HepG2 (cell line): ENCODE results near the gene EDEM1. TPM values are rescaled to one million over a fixed set of nuclear protein-coding genes. Genes with fewer than 3 reads are reported as not detected.

Experiments
- ATAC-seq: fragments of 200-7000 bp; cut with Tn5 transposase; 3 replicates; pipeline ENCODE4 v1.9.1; 2020; ENCODE audit warnings: mild to moderate bottlenecking, moderate library complexity
- BruUV-seq: library from RNA; stranded (reverse); fragments of 400-500 nt; replicated peaks from 2 replicates; lab custom pipeline; 2021; lab: Mats Ljungman, UMichigan
- CTCF ChIA-PET: fragments of 300-600 bp; formaldehyde crosslinking; extraction: SDS; loops from one replicate; lab custom pipeline; 2021; ENCODE audit warnings: low total read pairs, inconsistent platforms, low intra/inter-chr PET ratio; lab: Yijun Ruan, JAX
- POLR2A ChIA-PET: fragments of 350-600 bp; sonication (Branson Sonifier 250); formaldehyde crosslinking; loops from one replicate; lab custom pipeline; 2020; ENCODE audit warnings: antibody characterized with exemption, inconsistent platforms; lab: Yijun Ruan, JAX
- DNase-seq: peaks from one replicate; pipeline ENCODE4 v3.0.0-alpha.2; 2015; ENCODE audit warnings: low spot score
- FAIRE-seq: peaks from 3 replicates; lab custom pipeline; 2011; peaks lifted over from hg19 to GRCh38; lab: Jason Lieb, UNC
- H2AFZ ChIP-seq: one replicate; pipeline ENCODE4 v1.6.1; 2011; ENCODE audit warnings: low read length, inconsistent platforms
- H3K27ac ChIP-seq: fragments of 300-600 bp; 3 replicates; pipeline ENCODE4 v1.8.0; 2011; ENCODE audit warnings: mixed run types, mild to moderate bottlenecking, mixed read lengths, low read length, inconsistent platforms; ENCODE audit not compliant: insufficient read depth; ENCODE audit errors: extremely low read length
- H3K27me3 ChIP-seq, 2 experiments: fragments of 200-600 bp in 1 of 2; 2 replicates in 1 of 2; 3 replicates in 1 of 2; pipeline versions ENCODE4 v1.6.0 to v1.8.0; 2011; ENCODE audit warnings: low read length in 2 of 2, mild to moderate bottlenecking in 2 of 2, moderate library complexity in 2 of 2, inconsistent platforms in 1 of 2; ENCODE audit not compliant: insufficient read depth in 2 of 2, control insufficient read depth in 1 of 2
- H3K36me3 ChIP-seq, 2 experiments: fragments of 200-600 bp in 1 of 2; replicated peaks in 1 of 2; 2 replicates in 1 of 2; 3 replicates in 1 of 2; pipeline versions ENCODE4 v1.5.1 to v1.8.0; 2011; ENCODE audit warnings: low read length in 2 of 2, inconsistent platforms in 1 of 2; ENCODE audit not compliant: insufficient read depth in 2 of 2, control insufficient read depth in 1 of 2
- H3K4me1 ChIP-seq: 2 replicates; pipeline ENCODE4 v1.5.1; 2012; ENCODE audit warnings: low read length, inconsistent platforms; ENCODE audit not compliant: insufficient read depth
- H3K4me2 ChIP-seq: 2 replicates; pipeline ENCODE4 v1.6.0; 2011; ENCODE audit warnings: low read depth, low read length, inconsistent platforms
- H3K4me3 ChIP-seq, 3 experiments: fragments of 200-600 bp in 1 of 3; sonication (generic), shearing (Covaris generic) in 1 of 3; replicated peaks in 1 of 3; 2 replicates each; pipeline ENCODE4 v1.5.1; 2011 to 2016; ENCODE audit warnings: low read length in 3 of 3, inconsistent platforms in 2 of 3, low read depth in 2 of 3, mild to moderate bottlenecking in 2 of 3, control low read depth in 1 of 3, mixed read lengths in 1 of 3; ENCODE audit not compliant: insufficient read depth in 1 of 3
- H3K79me2 ChIP-seq: one replicate; pipeline ENCODE4 v1.6.1; 2011; ENCODE audit warnings: low read length, inconsistent platforms; ENCODE audit not compliant: insufficient read depth
- H3K9ac ChIP-seq: 2 replicates; pipeline ENCODE4 v1.6.0; 2011; ENCODE audit warnings: mild to moderate bottlenecking, low read depth, low read length, inconsistent platforms; ENCODE audit not compliant: insufficient read depth
- H3K9me3 ChIP-seq: 2 replicates; pipeline ENCODE4 v1.5.1; 2012; ENCODE audit warnings: mild to moderate bottlenecking, low read length
- H4K20me1 ChIP-seq: 2 replicates; pipeline ENCODE4 v1.6.0; 2011; ENCODE audit warnings: inconsistent platforms, mild to moderate bottlenecking, low read length, moderate library complexity; ENCODE audit not compliant: insufficient read depth
- MIER2 ChIP-seq: IDR thresholded peaks from 2 replicates; pipeline ENCODE4 v1.6.1; 2016; ENCODE audit warnings: missing biosample characterization, missing genetic modification reagents
- RARA ChIP-seq: IDR thresholded peaks from 2 replicates; pipeline ENCODE4 v1.6.1; 2016; ENCODE audit warnings: missing genetic modification reagents, missing compliant biosample characterization
- U2AF2 ChIP-seq: fragments of 200-400 bp; formaldehyde crosslinking; IDR thresholded peaks from 2 replicates; pipeline ENCODE4 v1.6.1; 2017; ENCODE audit warnings: low read depth, mild to moderate bottlenecking, low read length
- ZNF569 ChIP-seq: sonication (generic); formaldehyde crosslinking; IDR thresholded peaks from 2 replicates; pipeline ENCODE4 v1.5.0; 2020; ENCODE audit warnings: mild to moderate bottlenecking, missing genetic modification reagents, moderate library complexity, borderline replicate concordance
- WGBS: methylation state at CpG from one replicate; pipeline ENCODE4 v1.1.6; 2017; ENCODE audit warnings: low lambda C conversion rate; 5-methylcytosine and 5-hydroxymethylcytosine counted together
- in situ Hi-C: cut with HindIII; loops from 2 replicates; pipeline ENCODE4 v1.10.0; 2017; ENCODE audit warnings: low pct_unique_long_range_greater_than_20kb; ENCODE audit not compliant: extremely low pct_ligation_motif_present
- intact Hi-C: fragments of 100-400 bp; cut with micrococcal nuclease; formaldehyde crosslinking; loops from one replicate; pipeline ENCODE4 v1.10.0; 2022; ENCODE audit not compliant: unreplicated experiment
- polyA plus RNA-seq, 8 experiments: library from polyadenylated mRNA; depleted of rRNA in 3 of 8; stranded (reverse) in 7 of 8; unstranded in 1 of 8; fragments of >200 nt; fragmentation: Illumina TruSeq in 4 of 8; extraction: Trizol in 4 of 8; gene quantifications; 2 replicates each; pipeline versions ENCODE4 v1.2.1 to v1.2.3, GENCODE V29; 2011 to 2016; ENCODE audit warnings: low read depth in 4 of 8, missing spikeins in 1 of 8, mixed read lengths in 1 of 8; ENCODE audit not compliant: insufficient read depth in 1 of 8
- total RNA-seq, 5 experiments: library from RNA; depleted of rRNA; stranded (reverse); fragments of >200 nt; fragmentation: Illumina TruSeq; extraction: Trizol; gene quantifications; 2 replicates each; pipeline ENCODE4 v1.2.3, GENCODE V29; 2016; ENCODE audit warnings: low read depth in 1 of 5
- TF ChIP-seq, protein P1 (sequence below): IDR thresholded peaks from 2 replicates; pipeline ENCODE4 v1.6.1; 2016
- TF ChIP-seq, protein P2 (sequence below): sonication (generic); formaldehyde crosslinking; IDR thresholded peaks from 2 replicates; pipeline ENCODE4 v1.5.0; 2020; ENCODE audit warnings: mild to moderate bottlenecking, missing genetic modification reagents

EDEM1 gene
- total and polyA plus RNA-seq, 2 of the 13 experiments (the other 11 are each of a cell fraction or from before 2014, with no cell fraction given), result 13.8 to 25.8 TPM

DNA sequence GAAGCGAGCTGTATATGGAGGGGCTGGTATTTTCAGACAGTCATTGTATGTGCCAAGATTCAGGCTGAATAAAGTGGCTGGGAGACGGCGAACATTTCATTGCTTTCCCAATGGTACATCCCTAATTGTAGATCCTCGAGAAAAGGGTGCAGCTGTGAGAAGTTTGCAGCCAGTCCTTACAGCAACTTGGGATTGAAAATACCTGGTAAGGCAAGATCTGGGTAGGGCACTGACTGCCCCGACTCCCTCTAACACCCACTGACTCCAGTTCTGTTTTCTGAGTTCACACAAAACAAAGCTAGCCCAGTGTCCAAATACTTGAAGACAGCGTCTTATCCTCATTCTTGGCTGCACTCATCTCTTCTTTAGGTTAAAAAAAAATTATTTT lies 63.7 kb downstream of the EDEM1 start:
- BruUV-seq, result no TSS peak
- intact Hi-C loops, result no loop called here

More for the DNA sequence above, 63.7 kb downstream of the EDEM1 start:
- Histone ChIP-seq H3K27me3 (peaks cover 0 to 19% of the 10 kb centered on the region in 2 experiments; a peak in 1 of 5 replicates), H3K9me3 (no peaks in the 10 kb centered on the region), H3K27ac (no peak overlapping the region), H3K9ac (no peak overlapping the region), H4K20me1 (no peaks in the 10 kb centered on the region), H3K4me1 (peaks cover 21% of the 10 kb centered on the region), H3K4me3 (peak overlapping the region; percentile 32 to 45 (median 42); a peak in 4 of 6 replicates), H3K36me3 (no peaks in the 10 kb centered on the region), H2AFZ (no peak overlapping the region), H3K4me2 (peak overlapping the region; percentile 86), H3K79me2 (no peaks in the 10 kb centered on the region)
- ATAC-seq (peak; percentile 26; the same call in 2 of the 3 replicates), FAIRE-seq (no peak), DNase-seq (no peak)
- 1% methylated on average over 6 of the region's 6 CpGs for WGBS
- CTCF ChIA-PET, result no interaction called here
- in situ Hi-C loops, result no loop called here
- POLR2A ChIA-PET, result no interaction called here
- TF ChIP-seq MIER2 (no peak), U2AF2 (no peak), RARA (CRISPR knock-in tag) (no peak), ZNF569 (no peak)
- TF ChIP-seq, protein P1, sequence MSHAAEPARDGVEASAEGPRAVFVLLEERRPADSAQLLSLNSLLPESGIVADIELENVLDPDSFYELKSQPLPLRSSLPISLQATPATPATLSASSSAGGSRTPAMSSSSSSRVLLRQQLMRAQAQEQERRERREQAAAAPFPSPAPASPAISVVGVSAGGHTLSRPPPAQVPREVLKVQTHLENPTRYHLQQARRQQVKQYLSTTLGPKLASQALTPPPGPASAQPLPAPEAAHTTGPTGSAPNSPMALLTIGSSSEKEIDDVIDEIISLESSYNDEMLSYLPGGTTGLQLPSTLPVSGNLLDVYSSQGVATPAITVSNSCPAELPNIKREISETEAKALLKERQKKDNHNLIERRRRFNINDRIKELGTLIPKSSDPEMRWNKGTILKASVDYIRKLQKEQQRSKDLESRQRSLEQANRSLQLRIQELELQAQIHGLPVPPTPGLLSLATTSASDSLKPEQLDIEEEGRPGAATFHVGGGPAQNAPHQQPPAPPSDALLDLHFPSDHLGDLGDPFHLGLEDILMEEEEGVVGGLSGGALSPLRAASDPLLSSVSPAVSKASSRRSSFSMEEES (CRISPR knock-in tag), result no peak
- TF ChIP-seq, protein P2, sequence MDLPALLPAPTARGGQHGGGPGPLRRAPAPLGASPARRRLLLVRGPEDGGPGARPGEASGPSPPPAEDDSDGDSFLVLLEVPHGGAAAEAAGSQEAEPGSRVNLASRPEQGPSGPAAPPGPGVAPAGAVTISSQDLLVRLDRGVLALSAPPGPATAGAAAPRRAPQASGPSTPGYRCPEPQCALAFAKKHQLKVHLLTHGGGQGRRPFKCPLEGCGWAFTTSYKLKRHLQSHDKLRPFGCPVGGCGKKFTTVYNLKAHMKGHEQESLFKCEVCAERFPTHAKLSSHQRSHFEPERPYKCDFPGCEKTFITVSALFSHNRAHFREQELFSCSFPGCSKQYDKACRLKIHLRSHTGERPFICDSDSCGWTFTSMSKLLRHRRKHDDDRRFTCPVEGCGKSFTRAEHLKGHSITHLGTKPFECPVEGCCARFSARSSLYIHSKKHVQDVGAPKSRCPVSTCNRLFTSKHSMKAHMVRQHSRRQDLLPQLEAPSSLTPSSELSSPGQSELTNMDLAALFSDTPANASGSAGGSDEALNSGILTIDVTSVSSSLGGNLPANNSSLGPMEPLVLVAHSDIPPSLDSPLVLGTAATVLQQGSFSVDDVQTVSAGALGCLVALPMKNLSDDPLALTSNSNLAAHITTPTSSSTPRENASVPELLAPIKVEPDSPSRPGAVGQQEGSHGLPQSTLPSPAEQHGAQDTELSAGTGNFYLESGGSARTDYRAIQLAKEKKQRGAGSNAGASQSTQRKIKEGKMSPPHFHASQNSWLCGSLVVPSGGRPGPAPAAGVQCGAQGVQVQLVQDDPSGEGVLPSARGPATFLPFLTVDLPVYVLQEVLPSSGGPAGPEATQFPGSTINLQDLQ (CRISPR knock-in tag), result no peak
